GM12892 (cell line): ENCODE measurements around the gene NTRK3.

ENCODE experiments used
- DNase-seq: peaks from one replicate; pipeline ENCODE4 v3.0.0; 2011; ENCODE audit not compliant: insufficient read length
- FAIRE-seq: peaks from 2 replicates; lab custom pipeline; 2011; peaks lifted over from hg19 to GRCh38; lab: Jason Lieb, UNC
- POLR2A ChIP-seq: IDR thresholded peaks from 2 replicates; pipeline ENCODE4 v1.6.1; 2011; ENCODE audit warnings: low read depth, low read length, control low read depth
- POLR2AphosphoS5 ChIP-seq: IDR thresholded peaks from 2 replicates; pipeline ENCODE4 v1.6.1; 2011; ENCODE audit warnings: low read depth, low read length, control low read depth
- TAF1 ChIP-seq: IDR thresholded peaks from 2 replicates; pipeline ENCODE4 v1.6.1; 2011; ENCODE audit warnings: low read depth, mild to moderate bottlenecking, control low read depth, low read length, borderline replicate concordance

The NTRK3 gene

GRCh38 chr15:88215066-88215648, 41.4 kb downstream of the NTRK3 start:
- FAIRE-seq, result no peak
- TF ChIP-seq POLR2A (no peak), TAF1 (no peak), POLR2AphosphoS5 (no peak)

DNA sequence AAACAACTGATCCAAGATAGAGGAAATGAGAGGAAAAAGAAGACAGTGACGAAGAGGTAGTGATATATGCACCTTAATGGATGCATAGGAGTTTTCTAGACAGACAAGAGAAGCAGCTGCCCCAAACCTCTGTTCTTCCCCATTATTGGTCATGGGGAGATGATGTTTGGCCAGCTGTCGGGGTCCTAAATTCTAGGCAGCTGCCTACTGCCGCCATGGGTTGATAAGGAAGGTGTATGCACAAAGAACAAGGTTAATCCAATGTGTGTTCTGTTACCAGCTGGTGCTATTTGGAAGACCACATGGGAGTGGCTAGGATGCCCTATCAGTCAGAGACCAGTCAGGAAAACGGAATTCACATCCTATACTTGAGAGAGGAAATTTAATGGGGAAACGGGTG, 47.4 kb downstream of the NTRK3 start:
- DNase-seq (no peak), FAIRE-seq (no peak)
- no peak for TF ChIP-seq POLR2A
- no peak for TF ChIP-seq POLR2AphosphoS5
- no peak for TF ChIP-seq TAF1

More at GRCh38 chr15:88215066-88215648, 41.4 kb downstream of the NTRK3 start:
- no peak for DNase-seq

- FAIRE-seq (no peak), DNase-seq (no peak)
- TF ChIP-seq POLR2A (no peak), POLR2AphosphoS5 (no peak), TAF1 (no peak)
These were observed 48.1 kb downstream of the NTRK3 start for GRCh38 chr15:88208396-88208795.

DNA sequence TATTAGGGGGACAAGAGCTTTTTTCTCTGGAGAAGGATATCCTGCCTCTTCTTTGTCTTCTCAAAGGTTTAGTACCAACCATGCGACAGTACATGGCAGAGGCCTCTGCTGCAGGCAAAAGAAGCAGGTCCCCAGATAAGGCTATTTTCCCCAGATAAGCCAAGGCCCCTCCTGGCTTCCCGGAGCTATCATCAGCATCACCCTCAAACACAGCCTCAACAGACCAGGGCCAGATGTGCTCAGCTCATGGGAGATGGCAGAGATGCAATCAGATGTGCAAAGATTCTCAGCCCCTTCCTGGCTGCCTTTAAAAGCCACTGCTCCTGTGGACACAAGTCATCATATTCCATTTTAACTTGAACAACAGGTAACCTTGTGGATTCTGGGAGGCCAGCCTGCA, 49.0 kb downstream of the NTRK3 start:
- DNase-seq, result no peak
- TF ChIP-seq POLR2A, result no peak
- TF ChIP-seq POLR2AphosphoS5, result no peak
- TF ChIP-seq TAF1, result no peak
- no peak for FAIRE-seq

DNA sequence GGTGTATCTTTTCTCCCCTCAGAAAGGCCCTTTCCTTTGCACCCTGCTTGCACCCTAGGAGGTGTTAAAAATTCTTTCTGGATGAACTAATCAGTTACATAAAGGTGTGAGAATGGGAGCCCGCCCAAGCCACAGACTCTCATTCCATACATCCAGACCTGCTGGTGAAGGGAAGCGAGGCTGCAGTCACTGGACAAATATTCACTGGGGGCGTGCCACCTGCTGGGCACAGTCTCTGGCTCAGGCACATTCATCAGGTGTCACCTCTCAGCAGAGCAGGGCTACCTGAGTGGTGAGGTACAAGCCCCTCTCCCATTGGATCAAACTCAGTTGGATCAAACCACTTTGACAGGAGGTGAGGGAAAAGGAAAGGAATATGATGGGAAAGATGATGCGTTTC, 52.0 kb downstream of the NTRK3 start:
- no peak for FAIRE-seq
- TF ChIP-seq POLR2A (no peak), POLR2AphosphoS5 (no peak), TAF1 (no peak)
- DNase-seq, result no peak

- FAIRE-seq, result no peak
- no peak for TF ChIP-seq TAF1
These were observed 54.3 kb downstream of the NTRK3 start for GRCh38 chr15:88202231-88202630.

DNA sequence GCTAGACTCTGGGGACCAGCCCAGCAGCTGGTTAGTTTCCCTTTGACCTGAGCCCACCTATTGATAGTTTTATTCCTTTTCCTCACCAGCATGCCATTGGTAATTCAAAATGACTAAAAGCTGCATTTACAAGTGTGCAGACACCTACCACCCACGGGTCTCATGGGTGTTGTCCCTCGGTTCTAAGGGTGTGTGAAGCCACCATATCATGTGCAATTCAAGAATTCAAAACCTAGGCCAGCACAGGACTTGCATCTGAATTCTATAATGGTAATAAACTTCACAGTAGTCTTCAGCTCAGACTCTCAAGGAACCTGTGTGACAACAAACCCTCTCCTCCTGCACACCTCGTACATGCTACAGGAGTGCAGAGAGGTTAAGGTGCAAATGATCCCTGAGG, 55.3 kb downstream of the NTRK3 start:
- TF ChIP-seq POLR2AphosphoS5 (no peak), TAF1 (no peak), POLR2A (no peak)
- FAIRE-seq (no peak), DNase-seq (no peak)

More at GRCh38 chr15:88202231-88202630, 54.3 kb downstream of the NTRK3 start:
- DNase-seq, result no peak

- TF ChIP-seq TAF1 (no peak), POLR2AphosphoS5 (no peak), POLR2A (no peak)
- DNase-seq, result no peak
- FAIRE-seq, result no peak
These were observed 59.6 kb downstream of the NTRK3 start for GRCh38 chr15:88196961-88197360.

GRCh38 chr15:88194162-88194561, 62.4 kb downstream of the NTRK3 start:
- no peak for DNase-seq
- no peak for TF ChIP-seq POLR2AphosphoS5
- TF ChIP-seq POLR2A, result no peak
- TF ChIP-seq TAF1, result no peak
- FAIRE-seq, result no peak

- no peak for TF ChIP-seq POLR2AphosphoS5
- TF ChIP-seq POLR2A, result no peak
- TF ChIP-seq TAF1, result no peak
- DNase-seq (no peak), FAIRE-seq (no peak)
These were observed 63.1 kb downstream of the NTRK3 start for GRCh38 chr15:88193415-88193814.

- FAIRE-seq (no peak), DNase-seq (no peak)
- TF ChIP-seq TAF1 (no peak), POLR2A (no peak), POLR2AphosphoS5 (no peak)
These were observed 64.8 kb downstream of the NTRK3 start for GRCh38 chr15:88191812-88192165.

GRCh38 chr15:88190232-88190631, 66.3 kb downstream of the NTRK3 start:
- FAIRE-seq (no peak), DNase-seq (no peak)
- TF ChIP-seq TAF1, result no peak
- TF ChIP-seq POLR2A, result no peak
- TF ChIP-seq POLR2AphosphoS5, result no peak

DNA sequence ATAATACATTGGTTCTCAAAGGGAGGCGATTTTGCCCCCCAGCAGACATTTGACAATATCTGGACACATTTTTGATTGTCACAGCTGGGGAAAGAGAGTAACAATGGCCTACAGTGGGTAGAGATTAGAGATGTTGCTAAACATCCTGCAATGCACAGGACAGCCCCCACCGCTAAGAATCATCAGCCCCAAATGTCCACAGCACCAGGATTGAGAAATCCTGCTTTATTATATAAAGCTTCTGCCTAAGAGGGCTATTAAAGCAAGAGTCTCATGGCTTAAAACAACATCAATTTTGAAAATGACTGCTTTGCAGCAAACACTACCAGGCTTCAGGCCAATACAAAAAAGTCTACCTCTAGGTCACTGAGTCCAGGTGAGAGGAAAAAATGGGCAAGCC, 68.2 kb downstream of the NTRK3 start:
- TF ChIP-seq TAF1 (no peak), POLR2A (no peak), POLR2AphosphoS5 (no peak)
- FAIRE-seq (no peak), DNase-seq (no peak)
